HG03432 (cell line): ENCODE data around the gene SLC26A1.
"Not testable (repeated sequence)": the region's sequence is repeated elsewhere in the genome, so short reads cannot be mapped to it uniquely, and the experiment has no call there.

ENCODE experiments used
- ATAC-seq: cut with Tn5 transposase; IDR thresholded peaks from one replicate; pipeline ENCODE4 v1.9.1; 2021; ENCODE audit warnings: mild to moderate bottlenecking, moderate library complexity; ENCODE audit not compliant: unreplicated experiment

SLC26A1 gene

DNA sequence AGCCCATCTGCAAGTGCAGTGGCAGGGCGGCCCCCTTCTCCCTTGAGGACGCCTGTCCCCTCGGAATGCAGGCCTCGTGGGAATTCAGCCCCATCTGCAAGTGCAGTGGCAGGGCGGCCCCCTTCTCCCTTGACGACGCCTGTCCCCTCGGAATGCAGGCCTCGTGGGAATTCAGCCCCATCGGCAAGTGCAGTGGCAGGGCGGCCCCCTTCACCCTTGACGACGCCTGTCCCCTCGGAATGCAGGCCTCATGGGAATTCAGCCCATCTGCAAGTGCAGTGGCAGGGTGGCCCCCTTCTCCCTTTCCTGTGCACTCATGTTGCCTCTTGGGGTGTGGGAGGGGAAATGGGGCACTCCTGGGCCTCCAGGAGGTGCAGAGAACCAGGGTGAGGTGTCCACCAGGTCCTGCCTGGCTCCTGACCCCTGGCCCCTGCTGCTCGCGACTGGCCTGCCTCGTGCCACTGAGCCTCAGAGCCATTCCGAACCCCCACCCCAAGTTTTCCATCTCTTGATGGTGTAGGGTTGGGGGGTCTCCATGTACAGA lies 6.8 kb upstream of the SLC26A1 start:
- ATAC-seq = no peak

DNA sequence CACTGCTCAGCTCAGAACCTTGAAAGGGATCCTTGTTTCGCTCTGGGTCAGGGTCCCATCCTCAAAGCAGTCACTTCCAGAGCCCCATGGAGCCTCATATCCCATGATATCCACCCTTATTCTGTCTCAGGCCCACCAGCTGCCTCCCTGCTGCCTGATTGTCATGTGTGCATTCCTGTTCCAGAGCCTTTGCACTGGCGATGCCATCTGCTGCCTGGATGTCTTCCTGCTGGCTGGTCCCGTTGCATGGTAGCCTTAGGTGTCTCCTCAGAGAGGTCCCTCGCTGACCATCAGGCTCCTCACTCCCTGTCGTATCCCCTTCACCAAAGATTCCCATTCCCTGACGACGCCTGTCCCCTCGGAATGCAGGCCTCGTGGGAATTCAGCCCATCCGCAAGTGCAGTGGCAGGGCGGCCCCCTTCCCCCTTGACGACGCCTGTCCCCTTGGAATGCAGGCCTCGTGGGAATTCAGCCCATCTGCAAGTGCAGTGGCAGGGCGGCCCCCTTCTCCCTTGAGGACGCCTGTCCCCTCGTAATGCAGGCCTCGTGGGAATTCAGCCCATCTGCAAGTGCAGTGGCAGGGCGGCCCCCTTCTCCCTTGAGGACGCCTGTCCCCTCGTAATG lies 6.1 kb upstream of the SLC26A1 start:
- not testable (repeated sequence) for ATAC-seq

- no peak for ATAC-seq
Observed at GRCh38 chr4:998096-998691, 5.0 kb upstream of the SLC26A1 start.

GRCh38 chr4:997375-998071 lies 4.3 kb upstream of the SLC26A1 start:
- no peak for ATAC-seq

GRCh38 chr4:996997-997374 lies 3.8 kb upstream of the SLC26A1 start:
- no peak for ATAC-seq

GRCh38 chr4:996030-996996 lies 3.1 kb upstream of the SLC26A1 start:
- ATAC-seq = no peak

GRCh38 chr4:995311-996026 lies 2.3 kb upstream of the SLC26A1 start:
- ATAC-seq = no peak

DNA sequence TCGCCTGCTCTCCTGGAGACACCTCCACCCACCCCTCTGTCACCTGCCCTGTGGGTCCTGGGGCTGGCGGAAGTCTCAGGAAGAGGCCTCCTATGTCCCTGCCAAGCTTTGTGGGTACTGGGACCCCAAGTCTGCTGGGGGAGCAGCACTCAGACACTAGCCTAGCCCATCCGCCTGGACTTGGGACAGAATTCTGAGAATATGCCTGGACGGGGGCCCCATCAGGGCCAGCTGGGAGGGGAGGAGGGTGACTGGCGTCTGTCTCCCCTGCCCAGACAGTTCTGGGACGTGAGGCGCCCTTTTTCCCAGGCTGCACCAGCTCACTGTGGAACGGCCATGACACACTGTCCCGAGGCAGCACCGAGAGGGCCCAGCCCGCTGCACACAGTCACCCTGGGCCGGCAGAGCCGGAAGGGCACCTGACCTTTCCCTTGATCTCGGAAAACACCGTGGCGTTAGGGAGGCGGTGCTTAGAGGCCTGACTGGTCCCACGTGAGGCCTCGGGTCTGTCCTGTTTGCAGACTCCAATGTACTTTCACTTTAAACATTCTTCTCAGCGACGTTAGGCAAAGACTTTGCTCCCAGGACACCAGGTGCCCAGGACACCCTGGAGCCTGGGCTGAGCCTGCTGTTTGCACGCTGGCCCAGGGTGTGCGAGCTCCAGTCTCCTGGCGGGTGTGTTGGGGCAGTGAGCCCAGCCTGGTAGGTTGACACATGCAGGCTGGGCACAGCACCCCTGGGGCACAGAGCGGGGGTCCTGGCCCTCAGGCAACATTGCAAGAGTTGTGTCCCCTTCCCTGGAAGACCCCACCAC lies 700 bp downstream of the SLC26A1 start:
- ATAC-seq = no peak

- ATAC-seq = no peak
Observed at GRCh38 chr4:991451-992296, 1.5 kb downstream of the SLC26A1 start.

DNA sequence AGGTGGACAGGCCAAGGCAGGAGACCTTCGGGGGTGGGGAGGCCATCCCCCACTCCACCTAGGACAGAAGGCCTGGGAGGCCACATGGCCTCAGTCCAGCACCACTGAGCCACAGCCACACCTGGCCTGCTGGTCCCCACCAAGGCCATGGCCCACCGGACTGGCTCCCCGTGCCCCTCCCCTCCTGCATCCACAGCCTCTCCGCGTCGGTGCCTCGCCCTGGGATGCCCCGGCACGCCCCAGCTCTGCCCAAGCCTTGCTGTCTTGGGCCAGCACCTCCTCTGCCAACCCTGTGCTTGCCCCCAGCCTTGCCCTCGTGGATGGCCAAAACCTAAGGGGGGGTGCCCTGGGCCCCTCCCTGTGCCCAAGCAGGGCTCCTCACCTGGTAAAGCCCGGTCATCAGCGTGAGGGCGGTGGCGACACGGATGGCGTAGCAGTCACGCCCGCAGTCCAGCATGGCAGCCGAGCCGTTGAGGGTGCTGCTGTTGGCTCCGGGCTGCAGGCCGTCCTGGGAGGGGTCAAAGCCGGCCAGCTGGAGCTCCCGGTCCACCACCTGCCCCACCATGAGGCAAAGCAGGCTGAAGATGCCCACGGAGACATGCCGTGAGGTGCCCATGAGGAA lies 2.3 kb downstream of the SLC26A1 start:
- no peak for ATAC-seq

- ATAC-seq = no peak
Observed at GRCh38 chr4:989722-990471, 3.3 kb downstream of the SLC26A1 start.

GRCh38 chr4:988726-989721 lies 4.2 kb downstream of the SLC26A1 start:
- no peak for ATAC-seq

DNA sequence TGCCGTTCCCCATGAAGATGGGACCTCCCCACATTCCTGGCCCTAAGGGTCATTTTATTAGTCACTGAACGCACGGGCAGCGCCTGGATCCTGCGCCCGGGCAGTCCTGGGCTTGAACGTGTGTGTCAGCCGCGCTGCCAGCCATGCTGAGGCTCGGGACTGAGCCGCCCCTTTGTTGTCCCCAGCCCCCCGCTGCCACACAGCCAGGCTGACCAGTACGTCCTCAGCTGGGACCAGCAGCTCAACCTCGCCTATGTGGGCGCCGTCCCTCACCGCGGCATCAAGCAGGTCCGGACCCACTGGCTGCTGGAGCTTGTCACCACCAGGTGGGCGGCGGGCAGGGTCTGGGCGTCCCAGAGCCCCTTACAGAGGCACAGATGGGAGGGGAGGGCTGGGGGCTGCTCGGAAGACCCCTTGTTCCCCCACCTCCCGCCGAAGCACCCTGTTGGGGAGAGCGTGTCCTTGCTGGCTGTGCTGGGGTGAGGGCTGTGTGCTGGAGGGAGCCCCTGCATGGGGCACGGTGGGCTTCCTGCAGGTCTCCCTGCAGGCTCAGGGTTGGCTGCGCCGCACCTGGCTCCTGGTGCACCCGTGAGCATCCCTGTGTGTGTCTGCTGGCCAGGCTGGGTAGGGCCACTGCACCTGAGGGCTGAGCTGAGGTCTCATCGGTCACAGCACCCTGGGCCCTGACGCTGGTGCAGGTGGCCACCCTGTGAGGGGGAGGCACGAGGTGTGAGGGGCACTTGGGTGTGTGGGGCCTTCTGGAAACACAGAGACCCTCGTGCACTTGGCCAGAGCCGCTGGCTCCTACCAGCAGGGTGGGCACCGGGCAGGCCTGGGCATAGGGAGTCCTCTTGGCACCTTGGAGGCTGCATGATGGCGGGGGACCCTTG lies 5.3 kb downstream of the SLC26A1 start:
- no peak for ATAC-seq

DNA sequence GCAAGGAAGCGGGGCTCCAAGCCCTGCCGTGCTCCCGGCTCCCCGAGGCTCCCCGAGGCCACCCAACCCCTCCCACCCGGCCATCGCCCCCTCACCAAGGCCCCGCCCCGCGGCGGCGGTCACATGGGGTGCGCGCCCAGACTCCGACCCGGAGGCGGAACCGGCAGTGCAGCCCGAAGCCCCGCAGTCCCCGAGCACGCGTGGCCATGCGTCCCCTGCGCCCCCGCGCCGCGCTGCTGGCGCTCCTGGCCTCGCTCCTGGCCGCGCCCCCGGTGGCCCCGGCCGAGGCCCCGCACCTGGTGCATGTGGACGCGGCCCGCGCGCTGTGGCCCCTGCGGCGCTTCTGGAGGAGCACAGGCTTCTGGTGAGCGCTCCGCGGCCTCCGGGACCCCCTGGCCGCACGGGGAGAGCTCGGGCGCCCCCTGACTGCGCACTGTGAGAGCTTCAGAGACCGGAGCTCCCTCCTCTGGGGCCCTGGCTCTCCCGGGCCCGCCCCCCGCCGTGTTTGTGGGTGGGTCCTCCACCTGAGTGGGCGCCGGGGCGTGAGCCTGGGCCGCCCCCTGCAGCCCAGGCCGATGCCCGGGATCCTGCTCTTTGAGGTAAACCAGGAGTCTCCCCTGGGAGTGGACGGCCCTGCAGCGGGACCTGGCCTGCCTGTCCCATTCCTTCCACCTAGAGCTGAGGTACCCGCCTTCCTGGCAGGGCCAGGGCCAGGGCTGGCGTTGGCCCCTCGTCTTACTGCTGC lies 6.2 kb downstream of the SLC26A1 start, which contains the start of gene IDUA:
IDUA (plus strand) TSS at position 166 of the 745 bp plus-strand sequence; CDS start at position 207, 41 bp downstream.
- ATAC-seq = peak; percentile 78
